Activated naive CD8-positive, alpha-beta T cell treated with anti-CD3 and anti-CD28 coated beads, Interleukin-2, amount 10 ng/mL, durations not matched to agents 7 days and 5 days (primary cell): ENCODE measurements around the gene CAMKK1. TPM values are rescaled to one million over a fixed set of nuclear protein-coding genes. Genes with fewer than 3 reads are reported as not detected.

Source experiments
- ATAC-seq: fragments of 150-1000 bp; cut with Tn5 transposase; one replicate; pipeline ENCODE4 v1.10.0; 2021; ENCODE audit warnings: low read depth, moderate library complexity
- POLR2A ChIA-PET: fragments of 350-600 bp; sonication (Branson Sonifier 250); formaldehyde crosslinking; loops from one replicate; lab custom pipeline; 2021; ENCODE audit warnings: antibody characterized with exemption; lab: Charles Lee
- DNase-seq: peaks from one replicate; pipeline ENCODE4 v3.0.0; 2021
- H3K27ac Mint-ChIP-seq: one replicate; pipeline ENCODE4 v1.8.0; 2022; ENCODE audit warnings: mild to moderate bottlenecking, mixed read lengths
- H3K27me3 Mint-ChIP-seq: one replicate; pipeline ENCODE4 v1.8.0; 2022; ENCODE audit warnings: mild to moderate bottlenecking, moderate library complexity, mixed read lengths
- H3K36me3 Mint-ChIP-seq: one replicate; pipeline ENCODE4 v1.8.0; 2021; ENCODE audit warnings: mild to moderate bottlenecking, mixed read lengths
- H3K4me1 Mint-ChIP-seq: one replicate; pipeline ENCODE4 v1.8.0; 2021; ENCODE audit warnings: mixed read lengths
- H3K4me3 Mint-ChIP-seq: one replicate; pipeline ENCODE4 v1.8.0; 2022; ENCODE audit warnings: mild to moderate bottlenecking, moderate library complexity, mixed read lengths
- H3K9me3 Mint-ChIP-seq: one replicate; pipeline ENCODE4 v1.8.0; 2021; ENCODE audit warnings: mixed read lengths
- total RNA-seq, 2 experiments: library from RNA; stranded (reverse); gene quantifications; one replicate each; pipeline ENCODE4 v1.2.3, GENCODE V29; 2021

CAMKK1 gene
- total RNA-seq, 2 experiments from 2014 or later, result 4.5 to 4.7 TPM

DNA sequence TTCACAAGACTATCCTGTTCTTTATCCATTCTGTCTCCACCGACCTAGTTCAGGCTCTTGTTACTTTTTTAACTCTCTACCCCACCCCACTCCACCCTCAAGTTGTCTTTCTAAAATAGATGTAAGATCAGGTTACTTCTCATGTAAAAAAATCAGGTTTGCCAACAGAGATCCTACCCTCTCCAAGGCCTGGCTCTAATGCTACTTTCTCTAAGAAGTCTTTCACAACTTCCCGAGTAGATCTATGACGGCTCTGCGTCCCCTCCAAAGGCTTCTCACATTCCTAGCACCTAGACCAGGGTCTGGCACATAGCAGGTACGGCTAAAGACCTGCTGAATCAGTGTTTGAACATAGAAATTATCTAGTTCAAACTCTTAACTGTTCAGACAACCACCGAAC, 77.7 kb downstream of the CAMKK1 start:
- no peak overlapping the region for H3K27ac Mint-ChIP-seq
- DNase-seq (no peak), ATAC-seq (no peak)
- H3K36me3 Mint-ChIP-seq, result peaks cover 24% of the 10 kb centered on the region
- no peak overlapping the region for H3K4me3 Mint-ChIP-seq
- H3K9me3 Mint-ChIP-seq, result no peaks in the 10 kb centered on the region
- POLR2A ChIA-PET, result no interaction called here
- H3K4me1 Mint-ChIP-seq, result no peaks in the 10 kb centered on the region
- H3K27me3 Mint-ChIP-seq, result no peaks in the 10 kb centered on the region

- Mint-ChIP-seq H3K27ac (no peak overlapping the region), H3K9me3 (no peaks in the 10 kb centered on the region), H3K4me3 (no peak overlapping the region), H3K36me3 (peaks cover 26% of the 10 kb centered on the region), H3K4me1 (no peaks in the 10 kb centered on the region), H3K27me3 (no peaks in the 10 kb centered on the region)
- POLR2A ChIA-PET, result no interaction called here
- DNase-seq (no peak), ATAC-seq (no peak)
Observed at GRCh38 chr17:3814361-3814760, 78.5 kb downstream of the CAMKK1 start.

DNA sequence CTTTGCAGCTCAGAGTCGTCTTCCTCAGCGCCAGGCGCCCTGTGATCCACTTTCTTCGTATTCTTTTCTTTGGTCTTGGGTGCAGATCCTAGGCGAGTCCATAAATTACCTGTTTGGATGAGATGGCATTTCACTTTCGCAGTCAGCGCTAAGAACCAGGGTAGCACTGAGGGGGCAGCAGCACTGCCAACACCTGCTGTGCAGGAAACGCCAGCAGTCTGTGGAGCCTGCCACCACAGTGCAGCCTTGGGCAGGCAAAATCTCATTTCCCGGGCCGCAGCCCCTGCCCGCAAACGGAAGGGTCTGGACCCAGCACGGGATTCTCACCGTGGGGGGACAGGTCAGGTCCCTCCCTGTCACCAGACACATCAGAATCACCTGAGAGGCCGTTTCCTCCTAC, 79.7 kb downstream of the CAMKK1 start:
- ATAC-seq (no peak), DNase-seq (no peak)
- Mint-ChIP-seq H3K36me3 (peaks cover 23% of the 10 kb centered on the region), H3K9me3 (no peaks in the 10 kb centered on the region), H3K4me1 (peaks cover 5% of the 10 kb centered on the region), H3K27me3 (no peaks in the 10 kb centered on the region), H3K4me3 (no peak overlapping the region), H3K27ac (no peak overlapping the region)
- POLR2A ChIA-PET, result no interaction called here

- Mint-ChIP-seq H3K4me1 (peaks cover 5% of the 10 kb centered on the region), H3K36me3 (peaks cover 25% of the 10 kb centered on the region), H3K4me3 (no peak overlapping the region), H3K27me3 (no peaks in the 10 kb centered on the region), H3K27ac (no peak overlapping the region), H3K9me3 (no peaks in the 10 kb centered on the region)
- DNase-seq, result no peak
- ATAC-seq, result no peak
- POLR2A ChIA-PET, result no interaction called here
Observed at GRCh38 chr17:3812771-3813170, 80.1 kb downstream of the CAMKK1 start.

- POLR2A ChIA-PET, result no interaction called here
- no peaks in the 10 kb centered on the region for H3K9me3 Mint-ChIP-seq
- no peak overlapping the region for H3K4me3 Mint-ChIP-seq
- no peaks in the 10 kb centered on the region for H3K27me3 Mint-ChIP-seq
- peaks cover 5% of the 10 kb centered on the region for H3K4me1 Mint-ChIP-seq
- H3K27ac Mint-ChIP-seq, result no peak overlapping the region
- ATAC-seq, result no peak
- DNase-seq, result no peak
- peaks cover 29% of the 10 kb centered on the region for H3K36me3 Mint-ChIP-seq
Observed at GRCh38 chr17:3812284-3812683, 80.6 kb downstream of the CAMKK1 start.

Other genes with a start within 250 kb of the CAMKK1 start
- gene TAX1BP3, start 224.5 kb downstream of the CAMKK1 start, total RNA-seq, result 10 to 100 TPM; 18.5 to 18.8 TPM
- gene EMC6, start 224.2 kb downstream of the CAMKK1 start, total RNA-seq, result 10 to 100 TPM; 31.1 to 34.6 TPM
- 10 to 100 TPM; 17.2 to 19.0 TPM for gene P2RX5, start 196.9 kb downstream of the CAMKK1 start, total RNA-seq
- gene HASPIN, start 169.2 kb downstream of the CAMKK1 start, total RNA-seq, result 10 to 100 TPM; 17.5 to 21.4 TPM
- gene ITGAE, start 91.9 kb downstream of the CAMKK1 start, total RNA-seq, result 10 to 100 TPM; 48.1 to 52.0 TPM
- gene NCBP3, start 46.8 kb downstream of the CAMKK1 start, total RNA-seq, result 10 to 100 TPM; 48.3 to 53.1 TPM
- gene P2RX1, start 23.4 kb upstream of the CAMKK1 start, total RNA-seq, result under 1 TPM; 0.82 to 1.00 TPM
- gene ATP2A3, start 71.4 kb upstream of the CAMKK1 start, total RNA-seq, result 100 to 1,000 TPM; 289 to 297 TPM
- gene ZZEF1, start 250.0 kb upstream of the CAMKK1 start, total RNA-seq, result 10 to 100 TPM; 69.9 to 70.3 TPM